Measurements from ENCODE around the gene ITSN1.

The ITSN1 gene

GRCh38 chr21:33940164-33940880 is 298.0 kb downstream of the ITSN1 start:
- DNase-seq, result no peak

GRCh38 chr21:33940881-33941245 is 298.6 kb downstream of the ITSN1 start:
- no peak for DNase-seq

DNA sequence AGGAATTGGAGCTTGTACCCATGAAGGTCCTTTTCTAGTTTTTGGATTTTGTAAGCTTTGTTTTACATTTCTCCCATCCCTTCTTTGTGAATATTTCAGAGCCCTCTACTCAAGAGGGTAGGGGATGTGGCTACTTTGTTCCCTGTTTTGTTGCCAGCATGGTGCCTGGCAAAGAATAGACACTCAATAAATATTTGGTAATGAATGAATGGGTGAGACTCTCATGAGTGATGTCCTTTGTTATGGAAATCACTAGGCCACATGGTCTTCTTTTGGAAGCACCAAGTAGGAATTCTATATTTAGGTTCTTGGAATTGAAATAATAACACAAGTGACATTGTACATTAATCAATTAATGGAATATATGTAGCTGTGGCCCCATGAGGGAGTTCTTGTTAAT is 300.1 kb downstream of the ITSN1 start:
- DNase-seq, result no peak

DNA sequence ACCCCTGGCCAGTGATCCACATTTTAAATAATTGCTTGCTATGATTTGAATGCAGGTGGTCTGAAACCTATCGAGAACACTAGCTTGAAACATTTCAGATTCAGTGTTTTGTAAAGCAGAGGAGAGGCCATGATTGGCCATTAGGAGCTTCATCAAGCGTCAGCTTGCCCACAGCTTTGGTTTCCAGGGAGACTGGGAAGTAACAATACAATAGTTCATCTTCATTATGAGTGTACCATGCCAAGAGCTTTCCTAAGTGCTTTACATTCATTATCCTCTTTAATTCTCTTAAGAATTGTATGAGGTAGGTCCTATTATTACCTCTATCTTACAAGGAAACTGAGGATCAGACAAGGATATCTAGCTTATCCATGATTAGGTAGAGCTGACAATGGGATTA is 301.0 kb downstream of the ITSN1 start:
- DNase-seq, result no peak

- no peak for DNase-seq
Observed at GRCh38 chr21:33944185-33944763, 302.0 kb downstream of the ITSN1 start.

DNA sequence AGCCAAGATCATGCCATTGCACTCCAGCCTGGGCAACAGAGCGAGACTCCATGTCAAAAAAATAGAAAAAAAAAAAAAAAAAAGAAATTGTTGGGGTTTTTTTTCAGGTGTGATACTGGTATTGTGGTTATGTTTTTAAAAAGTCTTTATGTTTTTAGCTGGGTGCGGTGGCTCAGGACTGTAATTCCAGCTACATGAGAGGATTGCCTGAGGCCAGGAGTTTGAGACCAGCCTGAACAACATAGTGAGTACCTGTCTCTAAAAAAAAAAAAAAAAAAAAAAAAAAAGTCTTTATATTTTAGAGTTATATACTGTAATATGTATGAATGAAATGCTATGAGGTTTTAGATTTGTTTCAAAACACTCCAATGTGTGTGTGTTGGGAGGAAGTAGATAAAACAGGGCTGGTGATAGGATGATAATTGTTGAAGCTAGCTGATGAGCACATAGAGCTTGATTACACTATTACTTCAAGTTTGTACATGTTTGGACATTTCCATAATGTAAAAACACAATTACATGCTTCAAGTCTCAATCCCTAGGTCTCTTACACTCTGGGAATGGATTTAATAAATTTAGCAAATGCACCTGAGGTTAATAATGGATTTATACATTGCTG is 303.5 kb downstream of the ITSN1 start:
- DNase-seq, result no peak

GRCh38 chr21:33947451-33948095 is 305.3 kb downstream of the ITSN1 start:
- peak; percentile 83 to 90 for DNase-seq

GRCh38 chr21:33948096-33948950 is 306.0 kb downstream of the ITSN1 start:
- DNase-seq, result peak; percentile 62 to 68

DNA sequence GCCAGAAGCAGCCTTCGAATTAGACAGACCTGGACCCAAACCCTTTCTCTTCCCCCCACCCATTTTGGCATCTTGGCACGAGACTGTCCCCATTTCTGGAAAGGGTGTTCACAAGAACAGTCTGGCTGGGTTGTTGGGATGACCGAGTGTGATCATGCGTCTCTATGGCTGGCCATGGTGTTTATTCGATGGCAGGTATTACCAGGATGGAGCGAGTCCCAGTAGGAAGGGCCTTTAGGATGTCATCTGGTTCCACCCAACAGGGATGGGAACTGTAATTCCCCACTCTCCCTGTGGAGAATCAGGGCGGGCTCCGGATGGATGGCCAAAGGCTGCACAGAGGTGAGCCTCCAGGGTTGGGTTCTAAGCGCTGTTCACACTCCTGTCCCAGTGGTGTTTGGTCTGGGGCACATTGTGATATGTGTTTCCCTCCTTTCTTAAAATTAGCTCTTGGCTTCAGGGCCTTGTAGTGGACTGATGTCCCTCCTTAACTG is 306.7 kb downstream of the ITSN1 start:
- no peak for DNase-seq

Data from activated CD4-positive, alpha-beta T cell treated with anti-CD3 and anti-CD28 coated beads for 4 hours (primary cell).